Measurements from ENCODE around the gene MBOAT1.

DNA sequence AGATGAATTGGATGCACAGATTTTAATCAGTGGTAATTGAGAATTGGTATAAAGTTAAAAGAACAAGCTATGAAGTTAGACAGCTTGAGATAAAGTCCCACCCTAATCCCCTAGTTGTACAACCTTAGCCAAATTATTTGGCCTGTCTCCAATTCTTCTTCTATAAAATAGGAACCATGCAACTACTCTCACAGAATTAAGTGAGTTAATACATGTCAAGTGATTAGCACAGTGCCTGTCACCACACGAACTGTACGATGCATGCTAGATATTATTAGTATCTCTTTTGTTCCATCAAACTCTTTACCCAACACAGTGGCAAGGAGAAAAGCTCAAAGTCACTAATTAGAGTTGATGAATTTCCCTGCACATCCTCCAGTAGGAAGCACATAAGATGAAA is 44.7 kb downstream of the MBOAT1 start:
- no peak for TF ChIP-seq EZH2 (IDR thresholded peaks at IDR 0.05; ENCODE audit: low read depth)
- TF ChIP-seq, protein P1, sequence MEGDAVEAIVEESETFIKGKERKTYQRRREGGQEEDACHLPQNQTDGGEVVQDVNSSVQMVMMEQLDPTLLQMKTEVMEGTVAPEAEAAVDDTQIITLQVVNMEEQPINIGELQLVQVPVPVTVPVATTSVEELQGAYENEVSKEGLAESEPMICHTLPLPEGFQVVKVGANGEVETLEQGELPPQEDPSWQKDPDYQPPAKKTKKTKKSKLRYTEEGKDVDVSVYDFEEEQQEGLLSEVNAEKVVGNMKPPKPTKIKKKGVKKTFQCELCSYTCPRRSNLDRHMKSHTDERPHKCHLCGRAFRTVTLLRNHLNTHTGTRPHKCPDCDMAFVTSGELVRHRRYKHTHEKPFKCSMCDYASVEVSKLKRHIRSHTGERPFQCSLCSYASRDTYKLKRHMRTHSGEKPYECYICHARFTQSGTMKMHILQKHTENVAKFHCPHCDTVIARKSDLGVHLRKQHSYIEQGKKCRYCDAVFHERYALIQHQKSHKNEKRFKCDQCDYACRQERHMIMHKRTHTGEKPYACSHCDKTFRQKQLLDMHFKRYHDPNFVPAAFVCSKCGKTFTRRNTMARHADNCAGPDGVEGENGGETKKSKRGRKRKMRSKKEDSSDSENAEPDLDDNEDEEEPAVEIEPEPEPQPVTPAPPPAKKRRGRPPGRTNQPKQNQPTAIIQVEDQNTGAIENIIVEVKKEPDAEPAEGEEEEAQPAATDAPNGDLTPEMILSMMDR (conservative IDR thresholded peaks at IDR 0.05): no peak
